GM12891 (cell line): ENCODE measurements around the gene HOXD11.

Experiments
- POLR2AphosphoS5 ChIP-seq: IDR thresholded peaks from 2 replicates; pipeline ENCODE4 v1.6.1; 2011; ENCODE audit warnings: low read depth, low read length, control low read depth
- POU2F2 ChIP-seq: IDR thresholded peaks from 2 replicates; pipeline ENCODE4 v1.6.1; 2011; ENCODE audit warnings: low read depth, mild to moderate bottlenecking, control low read depth, low read length, moderate library complexity
- TAF1 ChIP-seq: IDR thresholded peaks from 2 replicates; pipeline ENCODE4 v1.6.1; 2011; ENCODE audit warnings: low read depth, low read length, control low read depth

- no peak for TF ChIP-seq POLR2AphosphoS5
- TF ChIP-seq TAF1 = no peak
- no peak for TF ChIP-seq POU2F2
These were observed 13.2 kb upstream of the HOXD11 start for GRCh38 chr2:176093898-176094249.
